ENCODE data around the gene C2orf78.

DNA sequence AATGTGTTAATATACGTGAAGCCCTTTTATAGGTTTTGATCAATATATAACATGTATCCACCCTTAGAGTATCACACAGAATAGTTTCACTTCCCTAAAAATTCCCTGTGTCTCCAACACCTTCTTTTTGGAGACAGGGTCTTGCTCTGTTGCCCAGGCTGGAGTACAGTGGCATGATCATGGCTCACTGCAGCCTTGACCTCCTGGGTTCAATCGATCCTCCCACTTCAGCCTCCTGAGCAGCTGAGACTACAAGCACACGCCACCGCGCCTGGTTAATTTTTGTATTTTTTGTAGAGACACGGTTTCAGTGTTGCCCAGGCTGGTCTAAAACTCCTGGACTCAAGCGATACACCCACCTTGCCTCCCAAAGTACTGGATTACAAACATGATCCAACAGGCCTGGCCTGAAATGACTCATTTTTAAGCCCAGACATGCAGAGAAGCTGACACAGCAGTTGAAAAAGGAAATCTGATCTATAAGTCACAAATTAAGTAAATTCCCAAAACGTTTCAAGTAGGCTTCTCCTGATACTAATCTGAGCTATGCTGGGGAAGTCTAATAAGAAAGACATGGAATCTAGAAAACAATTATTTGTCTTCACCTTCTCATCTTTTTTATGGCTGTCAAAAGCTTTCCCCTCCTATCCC lies 7.0 kb upstream of the C2orf78 start:
- TF ChIP-seq PREB (CRISPR knock-in tag; IDR thresholded peaks at IDR 0.05; ENCODE audit: borderline replicate concordance) (no peak), ZBTB21 (CRISPR knock-in tag; IDR thresholded peaks at IDR 0.05; ENCODE audit: borderline replicate concordance) (no peak), ZNF416 (CRISPR knock-in tag; IDR thresholded peaks at IDR 0.05) (no peak), NR1H2 (CRISPR knock-in tag; IDR thresholded peaks at IDR 0.05) (no peak), CTCF (IDR thresholded peaks at IDR 0.05) (no peak), NFE2L1 (CRISPR knock-in tag; IDR thresholded peaks at IDR 0.05) (no peak), JUN (CRISPR knock-in tag; IDR thresholded peaks at IDR 0.05) (no peak)
- TF ChIP-seq, protein P1, sequence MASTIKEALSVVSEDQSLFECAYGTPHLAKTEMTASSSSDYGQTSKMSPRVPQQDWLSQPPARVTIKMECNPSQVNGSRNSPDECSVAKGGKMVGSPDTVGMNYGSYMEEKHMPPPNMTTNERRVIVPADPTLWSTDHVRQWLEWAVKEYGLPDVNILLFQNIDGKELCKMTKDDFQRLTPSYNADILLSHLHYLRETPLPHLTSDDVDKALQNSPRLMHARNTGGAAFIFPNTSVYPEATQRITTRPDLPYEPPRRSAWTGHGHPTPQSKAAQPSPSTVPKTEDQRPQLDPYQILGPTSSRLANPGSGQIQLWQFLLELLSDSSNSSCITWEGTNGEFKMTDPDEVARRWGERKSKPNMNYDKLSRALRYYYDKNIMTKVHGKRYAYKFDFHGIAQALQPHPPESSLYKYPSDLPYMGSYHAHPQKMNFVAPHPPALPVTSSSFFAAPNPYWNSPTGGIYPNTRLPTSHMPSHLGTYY (CRISPR knock-in tag; IDR thresholded peaks at IDR 0.05), result no peak
- TF ChIP-seq, protein P2, sequence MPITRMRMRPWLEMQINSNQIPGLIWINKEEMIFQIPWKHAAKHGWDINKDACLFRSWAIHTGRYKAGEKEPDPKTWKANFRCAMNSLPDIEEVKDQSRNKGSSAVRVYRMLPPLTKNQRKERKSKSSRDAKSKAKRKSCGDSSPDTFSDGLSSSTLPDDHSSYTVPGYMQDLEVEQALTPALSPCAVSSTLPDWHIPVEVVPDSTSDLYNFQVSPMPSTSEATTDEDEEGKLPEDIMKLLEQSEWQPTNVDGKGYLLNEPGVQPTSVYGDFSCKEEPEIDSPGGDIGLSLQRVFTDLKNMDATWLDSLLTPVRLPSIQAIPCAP (CRISPR knock-in tag; IDR thresholded peaks at IDR 0.05), result no peak
